ENCODE data around the gene HDAC4. TPM values are rescaled to one million over a fixed set of nuclear protein-coding genes. Genes with fewer than 3 reads are reported as not detected.

HDAC4 gene
- total RNA-seq, 1 donor, result 20.3 TPM

DNA sequence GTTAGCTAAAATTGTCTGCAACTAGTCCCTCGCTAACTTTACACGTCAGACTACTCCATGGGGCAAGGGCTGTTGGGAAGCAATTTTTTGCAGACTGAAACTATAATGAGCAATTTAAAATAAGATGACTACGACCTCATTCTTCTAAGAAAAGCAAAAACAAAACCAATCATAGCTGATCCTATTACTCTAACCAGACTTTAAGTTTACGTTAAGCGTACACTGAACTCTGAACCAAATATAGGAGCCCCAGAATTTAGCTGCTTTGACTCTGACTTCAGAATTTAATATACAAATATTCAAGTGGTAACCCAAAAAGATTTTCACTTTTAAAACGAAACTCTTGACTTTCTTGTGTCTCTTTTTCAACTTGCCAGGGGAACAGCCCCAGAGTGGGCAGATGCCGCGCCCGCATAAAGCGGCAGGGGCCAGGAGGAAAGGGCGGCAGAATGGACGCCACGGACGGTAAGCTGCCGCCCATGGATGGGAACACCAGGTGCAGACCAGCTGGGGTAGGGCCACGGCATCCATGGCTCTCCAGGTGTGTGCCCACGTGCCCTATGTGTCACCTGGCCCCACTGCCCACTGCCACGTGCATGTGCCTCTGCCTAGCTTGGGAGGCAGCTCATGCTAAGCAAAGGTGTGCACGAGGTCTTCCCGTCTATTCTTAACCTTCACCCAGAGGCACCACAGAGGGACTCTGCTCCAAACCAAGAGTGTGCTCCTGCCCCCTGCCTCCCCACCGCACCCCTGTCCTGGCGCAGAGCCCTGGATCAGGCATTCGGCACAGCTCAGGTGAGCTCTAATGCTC, 217.6 kb downstream of the HDAC4 start:
- H3K4me3 ChIP-seq (ENCODE audit: low read depth, low read length), result no peak overlapping the region
- TF ChIP-seq, protein P1, sequence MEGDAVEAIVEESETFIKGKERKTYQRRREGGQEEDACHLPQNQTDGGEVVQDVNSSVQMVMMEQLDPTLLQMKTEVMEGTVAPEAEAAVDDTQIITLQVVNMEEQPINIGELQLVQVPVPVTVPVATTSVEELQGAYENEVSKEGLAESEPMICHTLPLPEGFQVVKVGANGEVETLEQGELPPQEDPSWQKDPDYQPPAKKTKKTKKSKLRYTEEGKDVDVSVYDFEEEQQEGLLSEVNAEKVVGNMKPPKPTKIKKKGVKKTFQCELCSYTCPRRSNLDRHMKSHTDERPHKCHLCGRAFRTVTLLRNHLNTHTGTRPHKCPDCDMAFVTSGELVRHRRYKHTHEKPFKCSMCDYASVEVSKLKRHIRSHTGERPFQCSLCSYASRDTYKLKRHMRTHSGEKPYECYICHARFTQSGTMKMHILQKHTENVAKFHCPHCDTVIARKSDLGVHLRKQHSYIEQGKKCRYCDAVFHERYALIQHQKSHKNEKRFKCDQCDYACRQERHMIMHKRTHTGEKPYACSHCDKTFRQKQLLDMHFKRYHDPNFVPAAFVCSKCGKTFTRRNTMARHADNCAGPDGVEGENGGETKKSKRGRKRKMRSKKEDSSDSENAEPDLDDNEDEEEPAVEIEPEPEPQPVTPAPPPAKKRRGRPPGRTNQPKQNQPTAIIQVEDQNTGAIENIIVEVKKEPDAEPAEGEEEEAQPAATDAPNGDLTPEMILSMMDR (IDR thresholded peaks at IDR 0.05; ENCODE audit: insufficient read depth, low read depth, low read length), result no peak
- DNase-seq (ENCODE audit: low read depth), result no peak

DNA sequence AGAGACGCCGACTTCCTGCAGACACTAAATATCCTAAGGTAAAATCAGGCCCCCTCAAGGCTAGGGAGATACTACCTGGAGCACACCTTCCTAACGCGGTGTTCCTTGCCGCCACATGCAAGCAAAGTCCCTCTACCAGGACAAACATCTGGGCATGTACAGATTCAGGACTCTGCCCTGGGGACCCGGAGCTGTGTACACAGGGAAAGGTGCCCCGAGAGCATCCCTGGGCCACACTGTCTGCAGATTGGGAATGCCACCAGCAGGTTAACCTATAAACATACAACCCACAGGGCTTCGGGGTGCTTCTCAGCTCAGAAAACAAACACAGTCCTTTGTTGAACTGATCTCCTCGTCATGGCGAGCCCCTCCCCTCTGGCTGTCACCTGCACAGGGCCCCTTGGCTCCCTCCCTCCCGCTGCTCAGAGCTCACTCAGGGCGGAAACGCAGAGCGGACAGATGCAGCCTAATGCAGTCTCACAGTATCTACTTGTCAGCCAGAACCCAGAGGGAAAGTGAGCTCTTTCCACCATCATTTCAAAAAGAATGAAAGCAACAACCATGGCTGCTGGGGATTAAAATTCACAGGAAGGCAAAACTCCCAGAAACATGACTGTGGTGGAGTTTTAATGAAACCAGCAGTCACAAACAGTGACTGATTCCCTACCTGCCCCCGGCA, 218.8 kb downstream of the HDAC4 start:
- TF ChIP-seq, protein P1 (IDR thresholded peaks at IDR 0.05; ENCODE audit: insufficient read depth, low read depth, low read length), result no peak
- DNase-seq (ENCODE audit: low read depth), result no peak
- no peak overlapping the region for H3K4me3 ChIP-seq (ENCODE audit: low read depth, low read length)

DNA sequence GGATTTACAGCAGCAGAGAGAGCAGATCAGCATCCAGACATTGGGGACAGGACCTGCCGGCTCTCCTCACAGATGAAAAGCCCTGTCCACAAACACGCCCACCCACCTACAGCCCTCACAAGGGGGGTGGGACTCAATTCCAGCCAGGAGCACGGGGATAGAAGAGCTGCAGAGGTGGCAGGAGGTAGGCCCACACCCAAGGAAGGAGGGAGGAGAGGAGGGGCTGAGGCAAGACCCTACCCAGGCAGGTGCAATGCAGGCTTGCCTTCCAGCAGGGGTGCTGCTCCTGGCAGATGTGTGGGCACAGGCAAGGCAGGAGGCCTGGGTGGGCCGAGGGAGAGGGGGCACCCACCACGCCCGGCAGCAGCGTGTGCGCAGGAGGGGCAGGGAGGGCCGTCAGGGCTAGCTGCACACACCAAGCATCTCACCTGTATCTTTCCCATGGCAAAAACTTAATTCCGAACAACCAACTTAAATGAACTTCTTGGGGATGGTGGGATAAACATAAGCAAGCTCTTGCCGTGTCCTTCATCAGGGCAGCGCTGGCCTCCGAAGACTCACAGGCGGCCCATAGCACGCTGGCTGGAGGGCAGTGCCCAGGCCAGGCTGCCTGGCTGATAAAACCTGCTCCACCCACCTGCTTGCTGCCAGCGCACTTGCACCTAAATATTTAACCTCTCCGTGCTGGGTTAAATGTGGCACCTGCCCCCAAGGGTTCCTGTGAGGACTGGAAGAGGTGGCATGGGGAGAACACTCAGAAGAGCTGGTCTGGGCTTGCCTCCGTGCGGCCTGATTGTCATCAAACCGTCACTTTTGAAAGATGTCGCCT, 219.5 kb downstream of the HDAC4 start:
- no peak overlapping the region for H3K4me3 ChIP-seq (ENCODE audit: low read depth, low read length)
- TF ChIP-seq, protein P1 (IDR thresholded peaks at IDR 0.05; ENCODE audit: insufficient read depth, low read depth, low read length), result no peak
- DNase-seq (ENCODE audit: low read depth), result no peak

DNA sequence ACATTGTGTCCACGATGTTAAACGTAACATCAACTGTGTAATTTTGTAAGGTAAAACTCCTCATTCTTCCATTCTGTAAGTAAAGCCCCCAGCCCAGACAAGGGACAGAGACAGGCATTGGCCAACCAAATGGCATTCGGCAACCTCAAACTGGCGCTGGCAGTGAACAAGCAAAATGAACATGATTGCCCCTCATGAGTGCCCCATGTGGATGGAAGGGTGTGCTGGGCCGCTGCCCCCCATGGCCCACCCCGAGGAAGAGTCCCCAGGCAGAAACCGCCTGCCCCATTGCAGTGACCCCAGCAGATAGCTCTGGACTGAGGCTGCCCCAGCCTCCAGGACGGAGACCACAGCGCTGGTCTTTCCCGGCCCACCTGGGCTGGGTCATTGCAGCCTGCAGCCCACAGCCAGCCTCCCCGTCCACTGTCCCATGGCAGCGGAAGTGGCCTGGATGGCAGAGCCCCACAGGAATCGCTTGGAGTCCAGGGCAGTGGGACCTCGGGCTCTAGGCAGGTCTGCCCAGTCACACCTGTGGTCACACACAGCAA, 220.2 kb downstream of the HDAC4 start:
- no peak for DNase-seq (ENCODE audit: low read depth)
- H3K4me3 ChIP-seq (ENCODE audit: low read depth, low read length), result no peak overlapping the region
- TF ChIP-seq, protein P1 (IDR thresholded peaks at IDR 0.05; ENCODE audit: insufficient read depth, low read depth, low read length), result no peak

DNA sequence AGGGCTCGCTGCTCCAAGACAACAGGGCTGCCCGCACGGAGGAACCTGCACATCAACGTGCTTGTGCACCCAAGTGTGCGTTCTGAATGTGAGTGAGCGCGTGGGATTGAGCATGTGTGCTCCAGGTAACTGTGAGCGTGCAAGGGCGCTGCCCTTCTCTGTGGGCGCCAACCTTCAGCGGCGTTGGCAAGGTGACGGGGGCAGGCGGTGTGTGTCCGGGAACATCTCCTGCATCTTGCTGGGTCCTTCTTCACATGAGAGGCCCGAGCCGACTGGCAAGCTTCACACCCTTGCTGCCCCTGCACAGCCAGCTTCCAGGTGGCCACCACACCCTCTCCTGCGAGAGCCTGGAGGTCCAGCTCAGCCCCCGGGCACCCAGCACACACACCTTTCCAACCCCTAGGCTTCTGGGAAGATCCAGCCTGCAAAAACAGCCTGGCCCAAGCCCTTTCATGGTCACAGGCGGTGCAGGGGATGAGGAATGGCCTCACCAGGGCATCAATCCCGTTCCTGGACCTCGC, 220.9 kb downstream of the HDAC4 start:
- H3K4me3 ChIP-seq (ENCODE audit: low read depth, low read length), result no peak overlapping the region
- no peak for DNase-seq (ENCODE audit: low read depth)
- TF ChIP-seq, protein P1 (IDR thresholded peaks at IDR 0.05; ENCODE audit: insufficient read depth, low read depth, low read length), result no peak

DNA sequence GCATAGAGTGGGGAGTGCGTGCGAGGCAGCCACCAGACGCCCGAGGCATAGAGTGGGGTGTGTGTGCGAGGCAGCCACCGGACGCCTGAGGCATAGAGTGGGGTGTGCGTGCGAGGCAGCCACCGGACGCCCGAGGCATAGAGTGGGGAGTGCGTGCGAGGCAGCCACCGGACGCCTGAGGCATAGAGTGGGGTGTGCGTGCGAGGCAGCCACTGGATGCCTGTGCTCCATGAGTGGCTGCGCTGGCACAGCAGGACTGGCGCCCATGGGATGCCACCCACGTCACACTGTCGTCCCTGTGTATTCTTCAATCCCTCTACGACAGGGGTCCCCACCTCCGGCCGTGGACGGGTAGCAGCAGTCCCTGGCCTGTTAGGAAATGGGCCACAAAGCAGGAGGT, 221.9 kb downstream of the HDAC4 start:
- H3K4me3 ChIP-seq (ENCODE audit: low read depth, low read length), result no peak overlapping the region
- no peak for DNase-seq (ENCODE audit: low read depth)
- TF ChIP-seq, protein P1 (IDR thresholded peaks at IDR 0.05; ENCODE audit: insufficient read depth, low read depth, low read length), result no peak

All from fibroblast of villous mesenchyme (primary cell).